HG02938 (cell line): Measurements from ENCODE around the gene DPYSL4.

Source experiments
- ATAC-seq: cut with Tn5 transposase; IDR thresholded peaks from one replicate; pipeline ENCODE4 v1.9.1; 2021; ENCODE audit warnings: mild to moderate bottlenecking, moderate library complexity; ENCODE audit not compliant: unreplicated experiment

Gene DPYSL4

DNA sequence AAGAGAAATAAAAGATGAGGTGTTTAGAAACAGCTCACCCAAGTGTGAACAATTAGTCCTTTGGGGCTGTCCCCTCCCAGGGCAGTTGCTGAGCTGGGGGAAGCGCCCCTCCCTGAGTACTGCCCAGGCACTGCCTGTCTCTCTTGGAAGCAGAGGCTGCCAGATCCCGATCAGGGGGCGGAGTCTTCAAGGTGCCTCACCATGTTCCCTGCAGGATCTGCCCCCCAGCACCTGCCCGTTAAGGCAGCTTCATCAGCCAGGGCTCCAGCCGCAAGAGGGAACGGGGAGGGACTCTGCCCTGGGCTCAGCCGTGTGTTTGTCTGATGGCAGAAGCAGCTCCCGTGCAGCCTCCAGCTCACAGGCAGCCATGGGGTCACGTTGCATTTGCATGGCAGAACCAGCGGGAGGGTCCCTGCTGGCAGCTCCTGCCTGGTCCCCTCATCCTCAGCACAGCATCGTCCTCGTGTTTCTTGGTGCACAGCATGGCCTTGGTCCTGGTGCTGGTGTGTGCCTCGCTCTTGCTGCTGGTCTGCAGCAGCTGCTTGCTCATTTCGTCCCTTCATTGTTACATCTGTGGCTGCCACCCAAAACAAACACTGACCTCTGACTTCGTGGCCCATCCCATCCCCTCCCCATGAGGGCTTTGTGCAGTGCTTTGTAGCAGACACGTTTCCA lies 10.7 kb upstream of the DPYSL4 start:
- no peak for ATAC-seq

DNA sequence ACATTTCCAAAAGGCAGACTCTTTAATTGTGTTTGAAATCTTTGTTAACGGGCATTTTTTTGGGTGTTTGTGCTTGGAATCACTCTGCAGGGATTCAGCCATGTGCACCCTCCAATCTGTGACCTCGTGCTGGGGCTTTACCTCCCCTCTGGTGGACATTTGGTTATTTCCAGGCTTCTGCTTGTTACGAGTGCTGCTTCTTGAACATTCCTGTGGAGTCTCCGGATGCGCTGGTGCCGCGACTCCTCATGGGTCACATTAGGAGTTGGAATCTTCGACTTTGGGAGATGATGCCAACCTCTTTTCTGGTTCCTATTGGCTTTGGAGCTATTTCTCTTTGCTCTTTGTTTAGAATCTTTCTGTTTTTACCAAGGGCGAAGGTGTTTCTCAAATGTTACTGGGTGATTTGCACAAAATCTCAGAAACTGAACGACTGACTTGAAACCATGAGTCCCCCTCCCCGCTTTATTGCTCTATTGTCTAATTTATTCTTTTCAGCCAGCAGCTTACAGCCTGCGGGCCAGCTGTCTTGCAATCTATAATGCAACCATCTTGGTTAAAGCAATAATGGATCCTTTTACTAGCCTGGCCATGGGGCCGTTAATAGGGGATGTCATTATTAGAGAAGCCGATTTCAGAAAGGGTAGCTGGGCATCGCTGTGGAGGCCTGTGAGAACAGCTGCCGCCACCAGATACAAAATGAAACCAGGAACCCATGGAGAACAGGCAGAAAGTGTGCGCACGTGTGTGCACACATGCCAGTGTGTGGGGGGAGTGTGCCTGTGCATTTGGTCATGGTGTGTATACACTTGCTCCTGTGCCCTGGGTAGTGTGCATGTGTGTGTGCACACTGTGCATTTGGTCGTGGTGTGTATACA lies 9.9 kb upstream of the DPYSL4 start:
- ATAC-seq: no peak

DNA sequence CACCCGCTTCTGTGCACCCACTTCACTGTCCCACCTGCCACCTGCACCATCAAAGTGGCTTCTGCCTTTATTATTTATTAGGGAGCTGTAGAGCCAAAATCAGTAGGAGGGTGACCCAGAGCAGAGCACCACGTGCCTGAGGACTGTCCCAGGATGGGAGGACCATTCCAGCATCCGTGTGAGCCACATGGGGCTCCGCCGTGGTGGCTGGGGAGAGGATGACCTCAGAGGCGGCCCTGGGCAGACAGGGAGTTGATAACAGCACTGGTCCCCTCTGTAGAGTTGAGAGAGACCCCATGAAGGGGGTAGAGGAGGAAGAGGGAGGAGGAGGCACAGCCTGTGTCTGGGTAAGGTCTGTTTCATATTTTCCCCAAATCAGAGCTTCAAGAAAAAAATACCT lies 8.7 kb upstream of the DPYSL4 start:
- no peak for ATAC-seq

- ATAC-seq: no peak
Observed at GRCh38 chr10:132178672-132179545, 7.8 kb upstream of the DPYSL4 start.

DNA sequence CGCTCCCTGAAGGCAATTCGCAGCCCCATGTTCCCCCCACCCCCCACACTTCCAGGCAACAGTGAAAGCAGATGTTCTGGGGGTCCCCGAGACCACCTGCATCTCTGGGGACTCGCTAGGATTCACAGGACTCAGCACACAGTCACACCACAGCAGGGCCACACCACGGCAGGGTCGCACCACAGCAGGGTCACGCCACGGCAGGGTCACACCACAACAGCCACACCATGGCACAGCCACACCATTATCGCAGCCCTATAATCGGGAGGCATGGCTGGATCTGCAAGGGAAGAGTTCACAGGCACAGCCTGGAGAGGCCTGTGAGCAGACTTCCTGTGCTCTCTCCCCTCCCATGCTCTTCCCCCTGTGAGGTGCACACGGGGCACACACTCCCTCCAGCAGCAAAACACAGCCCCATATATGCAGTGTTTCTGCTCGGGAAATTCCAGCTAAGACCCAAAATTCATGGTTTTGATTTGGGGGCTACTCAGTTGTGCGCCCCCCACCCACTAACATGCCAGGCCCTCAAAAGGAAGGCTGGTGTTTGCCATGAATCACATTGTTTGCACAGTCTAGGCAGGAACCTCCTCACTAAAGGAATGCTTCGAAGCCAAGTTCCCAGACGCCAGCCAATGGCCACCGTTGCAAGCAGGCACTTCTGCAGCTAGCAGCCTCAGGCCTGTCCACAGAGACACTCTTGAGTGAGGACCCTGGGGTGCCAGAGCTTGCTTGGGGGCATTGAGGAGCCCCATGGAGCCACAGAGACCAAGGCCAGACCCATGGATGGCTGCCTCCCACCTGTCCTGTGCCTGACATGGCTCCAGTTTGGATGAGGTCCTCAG lies 7.0 kb upstream of the DPYSL4 start:
- no peak for ATAC-seq

- ATAC-seq: no peak
Observed at GRCh38 chr10:132180736-132181135, 6.0 kb upstream of the DPYSL4 start.

DNA sequence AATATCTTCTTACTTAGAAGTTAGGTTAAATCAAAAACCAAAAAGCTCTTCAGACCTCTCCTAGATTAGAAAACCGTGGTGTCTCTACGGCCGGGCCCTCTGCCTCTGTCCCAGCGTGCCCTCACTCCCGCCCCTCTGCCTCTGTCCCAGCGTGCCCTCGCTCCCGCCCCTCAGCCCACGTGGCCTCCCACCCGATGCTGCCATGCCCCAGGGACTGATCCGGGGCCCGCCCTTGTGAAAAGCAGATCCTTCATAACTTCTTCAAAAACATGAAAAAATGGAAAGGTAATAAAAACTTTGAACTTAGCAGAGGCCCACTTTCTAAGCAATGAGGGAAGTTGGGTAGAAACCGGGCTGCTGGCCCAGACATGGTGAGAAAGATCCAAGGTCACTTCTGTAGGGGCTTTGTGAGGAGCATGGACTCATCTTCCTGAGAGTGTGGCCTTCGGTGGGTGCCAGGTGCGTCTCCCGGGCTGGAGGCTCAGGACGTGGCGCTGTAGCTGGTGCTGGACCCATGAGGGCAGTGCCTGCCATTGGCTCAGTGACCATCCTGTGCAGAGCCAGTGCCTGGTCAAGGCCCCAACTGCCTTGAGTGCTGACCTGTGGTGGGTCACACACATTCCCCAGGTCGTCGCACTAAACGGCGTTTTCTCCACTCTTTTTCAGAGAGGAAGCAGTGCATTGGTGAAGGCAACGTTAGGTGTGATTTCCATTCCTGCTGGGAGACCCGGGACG lies 4.9 kb upstream of the DPYSL4 start:
- ATAC-seq: no peak

- ATAC-seq: no peak
Observed at GRCh38 chr10:132182591-132182990, 4.2 kb upstream of the DPYSL4 start.

- ATAC-seq: no peak
Observed at GRCh38 chr10:132183046-132183445, 3.7 kb upstream of the DPYSL4 start.

GRCh38 chr10:132184816-132185593 lies 1.7 kb upstream of the DPYSL4 start:
- ATAC-seq: no peak

GRCh38 chr10:132185601-132186487 lies 904 bp upstream of the DPYSL4 start:
- ATAC-seq: no peak

DNA sequence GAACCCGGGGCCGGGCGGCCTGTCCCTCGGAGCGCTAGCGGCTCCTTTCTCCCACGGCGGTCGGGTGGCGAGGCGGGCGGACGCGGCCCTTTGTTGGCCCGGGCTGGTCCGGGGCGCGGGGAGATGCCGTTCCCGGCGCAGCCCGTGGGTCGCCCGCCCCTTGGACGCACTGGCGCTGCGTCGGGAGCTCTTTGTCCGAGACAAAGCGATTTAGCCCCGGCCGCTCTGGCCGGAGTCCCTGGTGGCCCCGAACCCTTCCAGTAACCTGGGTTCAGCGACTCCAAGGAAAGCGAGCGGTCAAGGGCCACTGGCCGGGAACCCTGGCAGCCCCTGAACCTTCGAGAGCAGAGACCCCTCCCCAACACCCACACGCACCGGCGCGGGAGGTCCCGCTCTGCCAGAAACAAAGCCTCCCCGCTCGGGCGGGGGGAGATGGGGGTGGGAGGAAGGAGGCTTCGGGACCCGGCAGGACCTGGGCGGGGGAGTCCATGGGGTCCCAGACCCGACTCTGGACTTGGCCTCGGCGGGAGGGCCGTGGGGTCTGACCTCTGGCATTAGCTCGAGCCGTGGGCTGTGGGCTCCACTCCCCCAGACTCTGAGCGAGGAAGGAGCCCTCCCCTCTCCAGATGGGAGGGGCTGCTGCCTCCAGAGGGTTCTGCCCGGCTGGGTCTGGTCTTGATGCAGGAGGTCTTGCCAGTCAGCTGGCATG lies 836 bp downstream of the DPYSL4 start:
- no peak for ATAC-seq

GRCh38 chr10:132188331-132188730 lies 1.6 kb downstream of the DPYSL4 start:
- ATAC-seq: no peak

GRCh38 chr10:132189016-132189415 lies 2.3 kb downstream of the DPYSL4 start:
- no peak for ATAC-seq

- ATAC-seq: no peak
Observed at GRCh38 chr10:132189810-132190422, 3.2 kb downstream of the DPYSL4 start.

- ATAC-seq: no peak
Observed at GRCh38 chr10:132192076-132192975, 5.6 kb downstream of the DPYSL4 start.
